Measurements from ENCODE around the gene INPP1. TPM values are rescaled to one million over a fixed set of nuclear protein-coding genes. Genes with fewer than 3 reads are reported as not detected.

Gene INPP1
- total and polyA plus RNA-seq, 2 of the 8 experiments (the other 6 are each of a cell fraction or from before 2014, with no cell fraction given), result 0.88 to 3.0 TPM

- TF ChIP-seq BACH1 (IDR thresholded peaks at IDR 0.05; ENCODE audit: low read length), result no peak
- TF ChIP-seq EP300 (IDR thresholded peaks at IDR 0.05; ENCODE audit: borderline replicate concordance in 1 of 2, low read depth in 2 of 2, low read length in 2 of 2), result no peak
- no peak for TF ChIP-seq PHF8 (conservative IDR thresholded peaks at IDR 0.05; ENCODE audit: low read depth, low read length)
- TF ChIP-seq HDAC2 (IDR thresholded peaks at IDR 0.05; ENCODE audit: borderline replicate concordance in 1 of 2, low read depth in 2 of 2, low read length in 2 of 2), result no peak
- TF ChIP-seq SAP30 (IDR thresholded peaks at IDR 0.05; ENCODE audit: insufficient read depth, insufficient replicate concordance, low read length), result no peak
These were observed 36.0 kb downstream of the INPP1 start (continued) for GRCh38 chr2:190379249-190379964.

Data from H1 (cell line).